ENCODE results near the gene ACTRT2.

The ACTRT2 gene

DNA sequence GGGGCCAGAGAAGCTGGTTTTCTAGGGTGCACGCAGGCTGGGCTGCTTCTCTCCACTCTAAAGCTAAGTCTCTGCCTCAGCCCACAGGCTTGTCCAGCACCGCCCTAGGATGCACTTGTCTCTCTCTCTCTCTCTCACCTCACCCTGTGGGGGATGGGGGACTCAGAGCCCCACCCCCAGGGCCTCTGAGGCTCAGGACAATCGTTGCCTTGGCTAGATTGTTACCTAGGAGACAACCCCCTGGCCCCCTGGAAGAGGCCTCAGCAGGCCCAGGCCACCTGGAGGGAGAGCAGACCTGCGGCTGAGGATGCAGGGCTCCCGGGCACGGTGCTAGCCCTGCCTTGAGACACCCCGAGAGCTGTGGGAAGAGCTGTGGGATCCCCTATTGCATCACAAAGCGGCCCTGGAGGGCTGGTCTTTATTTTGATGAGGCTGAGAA lies at the start of gene ACTRT2:
ACTRT2 (plus strand) TSS at position 235 of the 439 bp plus-strand sequence. CDS start 220 bp downstream, outside the sequence.
- in situ Hi-C loops (cut with MboI; ENCODE audit: low sequenced_read_pairs) = no loop called here

GRCh38 chr1:2971609-2972008 lies 49.7 kb upstream of the ACTRT2 start:
- in situ Hi-C loops (cut with MboI; ENCODE audit: low sequenced_read_pairs) = no loop called here

DNA sequence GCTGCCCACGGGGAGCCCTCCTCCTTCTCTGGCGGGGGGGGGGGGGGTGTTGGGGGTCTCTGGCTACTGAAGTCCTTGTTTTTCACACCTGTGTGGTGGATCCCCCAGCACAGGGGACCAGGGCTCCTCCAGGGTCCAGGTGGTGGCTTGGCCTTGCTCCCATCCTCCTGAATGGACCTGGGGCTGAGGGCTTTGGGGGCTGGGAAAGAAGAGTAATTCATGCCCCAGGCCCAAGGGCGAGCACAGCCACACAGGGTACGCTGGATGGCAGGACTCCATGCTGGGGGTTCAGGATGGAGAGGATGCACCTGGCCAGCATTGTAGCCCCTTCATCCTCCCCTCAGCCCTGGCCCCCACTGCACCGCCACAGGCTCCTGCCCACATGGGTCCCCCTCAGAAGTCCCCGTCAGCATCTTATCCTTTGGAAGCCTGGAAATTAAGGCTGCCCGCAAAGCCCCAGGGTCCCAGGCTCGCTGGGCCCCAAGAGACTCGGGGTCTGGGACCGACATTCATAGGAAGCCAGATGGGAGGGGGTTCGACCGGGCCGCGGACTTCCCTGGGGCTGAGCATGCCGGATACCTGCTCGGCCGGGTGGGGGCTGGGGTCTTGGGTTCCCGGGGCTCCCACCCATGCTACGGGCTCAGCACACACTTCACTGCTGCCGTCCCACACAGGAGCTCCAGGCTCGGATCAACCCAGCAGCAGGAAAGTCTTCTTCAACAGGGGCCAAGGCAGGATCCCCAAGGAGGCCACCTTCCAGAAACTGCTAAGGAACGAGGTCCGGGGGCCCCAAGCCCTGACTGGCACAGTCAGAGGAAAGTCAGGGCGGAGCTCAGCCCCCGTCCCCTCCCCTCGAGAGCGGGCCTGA lies 49.0 kb upstream of the ACTRT2 start:
- in situ Hi-C loops (cut with MboI; ENCODE audit: low sequenced_read_pairs) = no loop called here

GRCh38 chr1:2972879-2973575 lies 48.2 kb upstream of the ACTRT2 start:
- in situ Hi-C loops (cut with MboI; ENCODE audit: low sequenced_read_pairs) = no loop called here

DNA sequence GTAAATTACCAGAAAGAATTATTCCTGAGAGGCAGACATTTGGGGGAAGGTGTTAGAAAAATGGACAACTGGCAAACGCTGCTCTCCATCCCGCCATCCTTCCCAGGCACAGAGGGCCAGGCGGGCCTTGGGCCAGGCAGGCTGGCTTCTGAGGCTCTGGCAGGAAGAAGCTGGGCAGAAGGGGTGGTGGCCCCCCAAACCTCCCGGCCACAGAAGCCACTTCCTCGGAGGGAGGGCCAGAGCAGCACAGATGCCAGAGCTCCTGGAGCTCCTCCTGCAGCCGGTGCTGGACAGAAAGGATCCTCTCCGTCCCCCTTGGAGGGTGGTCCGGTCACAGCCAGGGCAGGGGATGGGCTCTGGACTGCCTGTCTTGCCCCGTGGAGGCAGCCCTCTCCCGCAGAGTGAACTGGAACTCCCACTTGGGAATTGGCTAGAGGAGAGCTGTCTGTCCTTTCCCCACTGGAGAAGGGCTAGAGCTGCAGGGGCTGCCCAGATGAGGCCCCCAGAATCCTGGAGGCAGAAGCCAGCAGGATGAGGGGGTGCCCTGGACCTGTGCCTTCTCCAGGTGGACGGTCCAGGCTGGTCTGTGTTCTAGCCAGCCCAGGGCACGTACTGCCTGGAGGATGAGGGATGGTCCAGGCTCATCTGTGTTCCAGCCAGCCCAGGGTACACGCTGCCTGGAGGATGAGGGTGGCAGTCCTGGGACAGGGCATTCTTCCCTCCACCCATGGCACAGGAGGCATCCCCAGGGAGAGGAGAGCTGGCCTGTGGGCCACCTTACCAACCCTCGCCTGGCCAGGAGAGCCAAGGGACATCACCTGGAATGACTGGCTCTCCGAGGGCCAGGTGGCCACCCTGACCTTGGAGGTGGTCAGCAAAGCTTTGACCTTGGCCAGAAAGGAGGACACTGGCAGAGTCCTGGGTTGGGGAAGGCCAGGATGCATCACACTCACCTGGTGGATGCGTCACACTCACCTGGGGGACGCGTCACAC lies 47.4 kb upstream of the ACTRT2 start:
- in situ Hi-C loops (cut with MboI; ENCODE audit: low sequenced_read_pairs) = no loop called here

DNA sequence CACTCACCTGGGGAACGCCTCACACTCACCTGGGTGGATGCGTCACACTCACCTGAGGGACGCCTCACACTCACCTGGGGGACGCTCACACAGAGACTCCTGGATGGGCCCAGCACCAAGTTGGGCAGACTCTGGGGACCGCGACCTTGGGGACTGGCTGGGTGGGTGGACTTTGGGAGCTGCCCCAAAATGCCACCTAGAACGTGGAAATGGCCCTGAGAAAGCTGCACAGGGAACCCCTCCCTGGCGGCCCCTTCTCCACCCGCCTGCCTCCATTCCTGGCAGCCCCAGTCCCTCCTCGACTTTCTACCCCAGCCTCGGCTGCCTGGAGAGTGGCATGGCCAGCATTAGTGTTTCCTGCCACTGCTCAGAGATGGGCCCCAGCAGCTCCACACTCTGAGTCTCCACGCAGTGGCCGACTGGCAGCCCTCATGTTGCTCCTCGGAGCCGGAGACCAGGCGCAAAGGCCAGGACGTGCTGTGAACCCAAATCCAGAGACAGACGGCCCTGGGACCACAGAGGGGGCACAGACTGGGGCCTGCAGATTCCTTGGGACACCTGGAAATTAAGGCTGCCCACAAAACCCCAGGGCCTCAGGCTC lies 46.5 kb upstream of the ACTRT2 start:
- in situ Hi-C loops (cut with MboI; ENCODE audit: low sequenced_read_pairs) = no loop called here

- in situ Hi-C loops (cut with MboI; ENCODE audit: low sequenced_read_pairs) = no loop called here
These were observed 45.6 kb upstream of the ACTRT2 start for GRCh38 chr1:2975466-2976179.

- in situ Hi-C loops (cut with MboI; ENCODE audit: low sequenced_read_pairs) = no loop called here
These were observed 45.1 kb upstream of the ACTRT2 start for GRCh38 chr1:2976180-2976562.

DNA sequence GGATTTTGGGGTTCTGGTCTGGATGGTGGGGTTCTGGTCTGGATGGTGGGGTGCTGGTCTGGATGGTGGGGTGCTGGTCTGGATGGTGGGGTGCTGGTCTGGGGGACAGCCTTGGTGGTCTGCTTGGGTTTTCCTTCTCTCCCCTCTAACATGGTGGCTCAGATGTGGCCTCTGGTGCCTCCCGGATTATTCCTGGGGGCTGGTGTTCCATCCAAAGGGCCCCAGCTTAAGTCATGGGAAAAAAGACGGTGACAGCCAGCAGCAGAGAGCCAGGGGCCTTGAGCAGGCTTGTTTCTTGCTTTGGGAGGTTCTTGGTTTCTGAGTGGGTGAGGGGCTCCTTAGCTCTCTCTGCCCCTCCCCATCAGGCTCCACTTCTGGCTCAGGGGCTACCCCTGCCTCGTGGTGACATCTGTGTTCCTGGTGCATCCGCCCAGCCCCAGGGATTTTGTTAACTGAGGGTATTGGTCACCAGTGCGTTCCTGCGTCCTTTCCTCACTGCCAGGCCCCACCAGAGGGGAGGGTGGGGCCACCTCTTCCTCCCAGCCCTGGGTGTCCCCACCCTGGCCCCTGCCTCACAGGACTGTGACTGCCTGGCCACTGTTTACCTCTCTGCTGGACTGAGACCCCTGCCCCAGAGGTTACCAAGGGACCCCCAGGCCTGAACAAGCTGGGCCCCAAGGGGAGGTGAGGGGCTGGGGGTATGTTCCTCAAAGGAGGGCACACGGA lies 43.2 kb upstream of the ACTRT2 start:
- in situ Hi-C loops (cut with MboI; ENCODE audit: low sequenced_read_pairs) = no loop called here

DNA sequence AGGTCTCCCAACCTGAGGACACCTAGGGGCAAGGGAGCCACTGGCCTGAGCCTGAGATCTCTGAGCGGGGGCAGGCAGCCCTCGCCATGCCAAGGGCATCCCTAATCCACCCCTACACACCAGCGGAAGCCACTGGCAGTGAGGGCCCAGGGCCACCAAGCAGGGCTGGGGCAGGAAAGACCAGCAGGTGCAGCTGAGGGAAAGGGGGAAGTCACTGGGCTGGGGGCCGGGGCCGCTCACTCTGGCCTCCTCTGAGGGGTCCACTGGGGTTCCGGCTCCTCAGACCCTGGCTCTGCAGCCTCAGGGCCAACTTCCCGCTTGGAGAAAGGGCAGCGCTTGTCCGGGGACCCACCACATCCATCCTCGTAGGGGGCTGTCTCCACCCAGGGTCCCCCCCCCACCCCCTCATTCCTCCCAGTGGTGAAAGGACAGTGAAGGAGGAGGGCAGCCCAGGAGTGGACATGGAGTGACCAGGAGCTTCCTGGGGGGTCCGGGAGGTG lies 42.5 kb upstream of the ACTRT2 start:
- in situ Hi-C loops (cut with MboI; ENCODE audit: low sequenced_read_pairs) = no loop called here

DNA sequence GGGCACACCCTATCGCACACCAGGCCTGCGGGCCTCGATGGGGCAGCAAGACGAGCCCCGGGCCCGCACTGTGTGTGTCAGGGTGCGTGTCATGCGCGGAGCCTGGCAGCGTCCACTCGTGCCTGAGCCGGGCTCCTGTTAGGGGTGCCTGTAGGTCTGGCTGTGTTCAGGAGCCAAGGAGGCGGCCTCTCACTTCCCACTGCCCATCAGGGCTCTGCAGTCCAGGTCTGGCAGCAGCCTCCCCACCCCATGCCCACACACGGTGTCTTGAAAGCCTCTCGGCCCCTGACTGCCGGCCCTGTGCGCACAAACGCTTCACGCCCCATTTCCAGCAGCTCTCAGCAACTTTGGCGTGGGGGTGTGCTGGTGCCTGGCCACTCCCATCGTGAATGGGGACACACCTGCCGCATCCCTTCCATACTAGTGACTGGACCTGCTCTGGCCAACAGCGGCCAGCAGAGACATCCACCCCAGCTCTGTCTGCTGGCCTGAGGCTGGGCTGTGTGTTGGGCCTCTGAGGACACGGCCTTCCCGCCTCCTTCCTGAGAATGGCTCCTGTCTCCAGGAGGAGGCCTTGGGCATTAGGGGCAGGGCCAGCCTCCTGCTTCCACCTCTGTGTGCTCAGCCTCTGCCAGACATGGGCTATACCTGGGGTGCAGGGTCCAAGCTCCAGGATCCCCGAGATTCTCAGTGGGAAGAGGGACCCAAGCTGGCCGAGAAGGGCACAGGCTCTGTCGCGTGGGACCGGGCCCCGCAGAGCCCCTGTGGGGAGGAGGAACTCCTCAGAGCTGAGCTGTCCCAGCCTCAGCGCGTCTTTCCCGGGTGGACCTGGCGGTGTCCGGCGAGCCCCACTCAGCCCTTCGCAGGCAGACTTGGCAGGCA lies 41.8 kb upstream of the ACTRT2 start:
- in situ Hi-C loops (cut with MboI; ENCODE audit: low sequenced_read_pairs) = no loop called here

GRCh38 chr1:2980073-2980791 lies 41.0 kb upstream of the ACTRT2 start:
- in situ Hi-C loops (cut with MboI; ENCODE audit: low sequenced_read_pairs) = no loop called here

DNA sequence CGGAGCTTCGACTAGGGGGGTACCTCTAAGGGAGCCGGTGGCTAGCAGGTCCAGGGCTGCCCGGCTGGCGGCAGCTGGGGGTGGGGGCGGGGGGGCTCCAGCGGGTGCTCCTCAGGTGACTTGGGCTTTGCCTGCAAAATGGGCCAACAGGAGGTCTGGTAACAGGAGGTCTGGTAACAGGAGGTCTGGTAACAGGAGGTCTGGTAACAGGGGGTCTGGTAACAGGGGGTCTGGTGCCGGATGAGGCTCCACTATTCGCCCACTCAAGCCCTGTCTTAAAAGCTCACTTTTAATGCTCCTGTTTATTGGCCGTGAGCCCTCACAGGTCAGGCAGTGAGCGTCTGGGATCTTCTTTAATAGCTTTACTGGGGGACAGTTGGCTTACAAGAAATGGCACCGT lies 40.4 kb upstream of the ACTRT2 start:
- in situ Hi-C loops (cut with MboI; ENCODE audit: low sequenced_read_pairs) = no loop called here

GRCh38 chr1:2981388-2981787 lies 39.9 kb upstream of the ACTRT2 start:
- in situ Hi-C loops (cut with MboI; ENCODE audit: low sequenced_read_pairs) = no loop called here

DNA sequence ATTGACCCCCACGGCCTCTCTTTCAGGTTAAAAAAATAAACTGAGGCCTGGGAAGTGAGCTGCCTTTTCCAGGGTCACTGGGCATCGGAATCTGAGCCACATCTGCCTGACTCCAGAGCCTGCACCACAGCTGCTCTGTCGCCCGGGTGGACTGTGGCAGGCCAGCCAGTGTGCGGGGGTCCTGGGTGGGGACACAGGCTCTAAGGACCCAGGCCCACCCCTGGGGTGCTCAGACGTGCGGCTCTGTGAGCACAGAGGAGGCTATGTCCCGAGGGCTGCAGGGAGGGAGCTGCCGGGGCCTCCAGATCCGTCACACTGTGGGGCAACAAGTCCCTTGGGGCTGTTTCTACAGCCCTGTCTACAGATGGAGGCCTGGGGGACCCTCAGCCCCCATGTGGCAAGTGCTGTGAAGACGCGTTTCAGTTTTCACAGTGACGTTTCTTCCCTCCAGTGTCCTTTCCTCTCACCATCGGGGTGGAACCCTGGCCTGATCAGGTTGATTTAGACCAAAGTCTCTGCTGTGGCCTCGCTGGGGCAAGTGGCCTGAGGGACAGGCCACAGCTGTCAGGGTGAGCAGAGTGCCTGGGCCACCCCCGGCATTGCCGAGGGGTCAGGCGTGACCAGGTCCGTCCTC lies 39.2 kb upstream of the ACTRT2 start:
- in situ Hi-C loops (cut with MboI; ENCODE audit: low sequenced_read_pairs) = no loop called here

GRCh38 chr1:2982615-2983318 lies 38.5 kb upstream of the ACTRT2 start:
- in situ Hi-C loops (cut with MboI; ENCODE audit: low sequenced_read_pairs) = no loop called here
